Endometrial microvascular endothelial cells (primary cell): Measurements from ENCODE around the gene UBA52. TPM values are rescaled to one million over a fixed set of nuclear protein-coding genes. Genes with fewer than 3 reads are reported as not detected.
"Not testable (repeated sequence)": the region's sequence is repeated elsewhere in the genome, so short reads cannot be mapped to it uniquely, and the experiment has no call there.

ENCODE experiments used
- in situ Hi-C: cut with HindIII; loops from 2 replicates; pipeline ENCODE4 v1.10.0; 2017; ENCODE audit warnings: low sequenced_read_pairs, low pct_unique_long_range_greater_than_20kb; ENCODE audit errors: inconsistent ontology term
- total RNA-seq: library from RNA; depleted of rRNA; stranded (reverse); fragments of >200 nt; gene quantifications from one replicate; pipeline ENCODE4 v1.2.3, GENCODE V29; 2015; ENCODE audit errors: inconsistent ontology term

Gene UBA52
- total RNA-seq, 1 donor from 2014 or later, result 931 TPM

DNA sequence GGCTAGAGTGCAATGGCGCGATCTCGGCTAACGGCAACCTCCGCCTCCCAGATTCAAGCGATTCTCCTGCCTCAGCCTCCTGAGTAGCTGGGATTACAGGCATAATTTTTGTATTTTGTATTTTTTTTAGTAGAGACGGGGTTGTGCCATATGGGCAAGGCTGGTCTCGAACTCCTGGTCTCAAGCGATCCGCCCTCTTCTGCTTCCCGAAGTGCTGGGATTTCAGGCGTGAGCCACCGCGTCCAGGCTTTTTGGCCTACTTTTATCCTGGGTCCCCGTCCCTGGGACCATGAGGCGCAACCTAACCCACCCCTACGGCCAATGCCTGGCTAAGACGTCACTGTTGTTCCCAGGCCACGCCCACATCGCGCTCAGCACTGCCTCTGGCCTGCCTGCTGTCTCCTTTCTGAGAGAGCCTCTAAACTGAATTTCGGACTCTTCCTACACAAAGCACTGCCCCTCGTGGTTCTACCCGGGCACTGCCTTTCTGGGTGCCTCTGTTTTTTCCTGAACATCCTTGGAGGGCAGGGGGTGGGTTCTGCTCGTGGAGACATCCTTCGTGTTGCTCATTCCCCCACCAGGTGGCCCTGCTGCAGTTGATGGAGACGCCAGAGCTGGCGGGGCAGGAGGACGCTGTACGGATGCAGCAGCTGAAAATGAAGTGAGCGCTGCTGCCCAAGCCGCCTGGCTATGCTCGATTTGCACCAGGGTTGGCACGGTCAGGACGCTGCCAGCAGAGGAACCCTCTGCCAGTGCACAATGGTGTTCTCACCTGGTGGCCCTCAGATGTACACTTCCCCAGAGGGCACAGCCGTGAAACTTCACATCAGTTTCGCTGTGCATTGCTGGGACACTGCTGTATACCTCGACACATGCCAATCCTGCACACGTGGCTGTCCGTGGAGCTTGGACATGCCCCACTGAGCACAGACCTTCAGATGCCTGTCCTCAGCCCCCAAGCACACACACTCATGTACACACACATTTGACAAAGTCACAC lies 18.9 kb downstream of the UBA52 start:
- in situ Hi-C loops, result no loop called here

DNA sequence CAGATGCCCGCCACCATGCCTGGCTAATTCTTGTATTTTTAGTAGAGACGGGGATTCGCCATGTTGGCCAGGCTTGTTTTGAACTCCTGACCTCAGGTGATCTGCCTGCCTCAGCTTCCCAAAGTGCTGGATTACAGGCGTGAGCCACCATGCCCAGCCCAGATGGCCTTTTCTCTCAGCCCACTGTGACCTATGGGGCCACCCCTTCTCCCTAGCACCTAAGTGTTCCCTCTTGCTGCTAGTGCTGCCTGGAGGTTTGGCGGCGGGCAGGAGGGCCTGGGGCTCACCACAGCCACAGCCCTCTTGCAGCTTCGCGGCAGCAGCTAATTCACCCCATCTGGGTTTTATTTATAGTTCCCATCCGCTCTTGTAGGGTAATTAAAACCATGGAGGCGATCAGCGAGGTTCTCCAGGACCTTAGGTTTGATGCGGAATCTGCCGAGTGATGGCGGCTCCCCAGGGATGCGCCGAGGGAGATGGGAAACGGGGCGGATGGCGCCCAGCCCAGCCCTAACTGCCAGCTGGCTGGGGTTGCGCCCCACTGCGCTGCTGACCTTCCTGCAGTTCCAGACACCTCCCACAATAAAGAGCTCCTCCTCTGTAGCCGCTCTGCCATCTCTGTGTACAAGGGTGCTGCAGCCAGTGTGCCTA lies 20.2 kb downstream of the UBA52 start:
- in situ Hi-C loops, result no loop called here

DNA sequence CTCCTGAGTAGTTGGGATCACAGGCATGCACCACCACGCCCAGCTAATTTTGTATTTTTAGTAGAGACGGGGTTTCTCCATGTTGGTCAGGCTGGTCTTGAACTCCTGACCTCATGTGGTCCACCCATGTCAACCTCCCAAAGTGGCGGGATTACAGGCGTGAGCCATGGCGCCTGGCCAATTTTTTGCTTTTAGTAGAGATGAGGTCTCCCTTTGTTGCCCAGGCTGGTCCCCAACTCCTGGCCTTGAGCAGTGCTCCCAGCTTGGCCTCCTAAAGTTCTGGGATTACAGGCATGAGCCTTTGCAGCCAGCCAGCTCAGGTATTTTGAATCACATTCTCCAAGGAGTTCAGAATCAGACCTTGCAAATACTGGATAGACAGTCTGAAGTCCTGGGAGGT lies 21.1 kb downstream of the UBA52 start:
- in situ Hi-C loops, result not testable (repeated sequence)

DNA sequence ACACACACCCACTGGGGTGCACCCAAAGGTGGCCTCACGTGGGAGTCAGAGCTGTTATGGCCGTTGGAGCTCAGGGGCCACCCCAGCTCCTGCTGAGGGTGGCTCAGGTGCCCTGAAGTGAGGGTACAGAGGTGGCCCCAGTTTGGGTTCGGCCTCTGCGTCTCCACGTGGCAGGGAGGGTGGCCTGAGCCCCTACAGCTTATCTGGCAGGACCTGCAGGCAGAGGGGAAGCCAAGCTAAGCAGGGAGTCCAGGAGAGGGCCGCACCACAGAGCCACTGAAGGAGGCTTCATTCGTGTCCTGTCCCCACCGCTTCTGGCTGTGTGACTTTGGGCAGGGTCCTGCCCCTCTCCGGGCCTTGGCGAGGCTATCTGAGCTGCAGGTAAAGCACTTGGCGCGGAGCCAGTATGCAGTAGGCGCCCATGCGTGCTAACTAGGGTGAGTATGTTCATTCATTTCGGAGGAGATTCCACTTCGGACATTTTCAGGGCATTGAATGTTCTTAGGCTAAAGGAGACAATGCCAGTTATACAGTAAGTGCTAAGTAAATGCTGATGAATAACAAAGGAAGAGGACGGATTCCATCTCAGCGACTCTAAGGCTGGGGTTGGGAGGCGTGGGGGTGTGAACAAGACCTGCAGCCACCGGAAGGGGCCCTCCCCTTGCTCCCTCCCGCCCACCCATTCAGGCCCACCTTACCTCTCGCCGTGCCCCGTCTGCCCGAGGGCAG lies 21.9 kb downstream of the UBA52 start:
- in situ Hi-C loops, result no loop called here

DNA sequence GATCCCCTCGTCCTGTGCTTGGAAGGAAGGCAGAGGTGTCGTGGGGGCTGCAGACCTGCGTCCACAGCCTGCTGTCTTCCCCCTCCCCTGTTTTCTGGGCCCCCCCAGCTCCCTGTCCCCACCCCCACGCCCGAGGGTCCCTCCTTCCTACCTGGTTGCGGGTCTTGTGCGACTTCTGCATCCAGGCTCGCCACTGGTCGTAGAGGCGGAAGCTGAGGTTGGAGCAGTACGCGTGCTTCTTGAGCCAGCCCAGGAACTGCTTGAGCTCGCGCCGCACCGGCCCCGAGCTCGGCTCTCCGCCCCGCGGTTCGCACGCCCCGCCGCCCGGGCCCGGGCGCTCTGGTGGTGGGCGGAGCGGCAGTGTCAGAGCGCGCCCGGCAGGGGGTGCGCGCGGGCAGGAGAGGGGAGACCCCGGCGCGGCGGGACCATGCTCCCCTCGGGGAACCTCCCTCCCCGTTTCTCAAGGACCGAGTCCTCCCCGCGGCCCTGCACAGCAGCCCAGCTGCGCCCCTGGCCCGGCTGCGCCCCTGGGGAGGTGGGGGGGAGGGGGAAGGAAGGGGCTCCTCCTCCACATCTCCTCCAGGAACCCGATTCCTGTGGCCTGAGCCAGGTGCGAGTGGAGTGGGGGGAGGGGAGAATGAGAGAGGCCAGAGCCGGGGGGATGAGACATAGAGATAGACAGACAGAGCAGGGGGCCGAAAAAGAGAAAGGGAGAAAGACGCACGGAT lies 22.6 kb downstream of the UBA52 start:
- in situ Hi-C loops, result no loop called here

DNA sequence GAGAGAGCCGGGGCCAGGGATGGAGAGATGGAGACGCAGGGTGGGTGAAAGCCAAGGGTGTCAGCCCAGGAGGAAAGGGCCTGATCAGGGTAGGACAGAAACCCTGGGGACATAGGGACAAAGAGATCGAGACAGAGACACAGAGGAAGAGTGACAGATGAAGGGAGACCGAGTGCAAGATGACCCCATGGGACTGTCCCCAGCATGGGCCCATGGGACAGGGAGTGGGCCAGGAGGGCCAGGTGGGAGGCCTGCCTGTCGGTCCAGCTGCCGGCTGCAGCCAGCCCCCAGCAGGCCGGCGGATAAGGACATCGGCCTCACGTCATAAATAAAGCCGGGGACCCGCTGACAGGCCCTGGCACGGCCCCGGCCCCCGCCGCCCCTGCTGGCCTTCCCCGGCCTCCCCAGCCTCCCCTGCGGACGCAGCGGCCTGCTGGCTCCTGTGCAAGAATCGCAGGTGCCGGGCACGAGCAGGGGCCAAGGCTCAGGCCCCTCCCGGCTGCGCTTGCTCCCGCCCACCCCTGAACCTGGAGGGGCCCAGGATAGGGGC lies 23.2 kb downstream of the UBA52 start:
- in situ Hi-C loops, result no loop called here

DNA sequence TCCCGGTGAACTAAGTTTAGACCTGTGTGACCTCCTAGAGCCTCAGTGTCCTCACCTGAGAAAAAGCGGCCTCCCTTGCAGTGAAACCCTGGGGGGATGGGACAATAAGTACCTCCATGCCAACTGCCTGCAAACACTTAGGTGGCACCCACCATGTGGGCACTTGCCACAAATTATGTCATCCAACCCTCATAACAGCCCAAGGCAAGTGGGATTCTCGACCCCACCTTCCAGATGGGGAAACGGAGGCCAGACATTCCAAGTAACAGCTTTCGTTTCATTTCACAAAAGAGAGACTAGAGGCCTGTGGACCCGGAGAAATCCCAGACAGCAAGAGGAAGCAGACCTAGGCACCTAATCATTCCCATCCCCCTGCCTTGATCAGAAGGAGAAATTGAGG lies 23.8 kb downstream of the UBA52 start:
- in situ Hi-C loops, result no loop called here

DNA sequence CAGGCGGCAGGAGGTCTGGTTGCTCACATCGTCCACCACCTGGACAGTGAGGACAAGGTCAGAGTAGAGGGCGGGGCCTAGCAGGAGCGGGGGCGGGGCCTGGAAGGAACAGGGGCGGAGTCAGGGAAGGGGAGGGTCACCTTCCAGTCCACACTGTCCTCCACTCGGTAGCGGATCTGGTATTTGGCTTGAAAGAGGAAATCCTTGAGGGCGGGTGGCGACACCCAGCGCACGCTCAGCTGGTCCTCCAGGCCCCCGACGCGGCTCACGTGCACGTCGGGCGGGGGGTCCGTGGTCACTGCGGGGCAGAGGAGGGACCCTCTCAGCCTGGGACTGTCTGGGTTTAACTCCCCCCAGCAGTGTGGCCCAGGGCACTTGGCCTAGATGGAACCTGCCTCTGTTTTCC lies 25.1 kb downstream of the UBA52 start:
- in situ Hi-C loops, result no loop called here

DNA sequence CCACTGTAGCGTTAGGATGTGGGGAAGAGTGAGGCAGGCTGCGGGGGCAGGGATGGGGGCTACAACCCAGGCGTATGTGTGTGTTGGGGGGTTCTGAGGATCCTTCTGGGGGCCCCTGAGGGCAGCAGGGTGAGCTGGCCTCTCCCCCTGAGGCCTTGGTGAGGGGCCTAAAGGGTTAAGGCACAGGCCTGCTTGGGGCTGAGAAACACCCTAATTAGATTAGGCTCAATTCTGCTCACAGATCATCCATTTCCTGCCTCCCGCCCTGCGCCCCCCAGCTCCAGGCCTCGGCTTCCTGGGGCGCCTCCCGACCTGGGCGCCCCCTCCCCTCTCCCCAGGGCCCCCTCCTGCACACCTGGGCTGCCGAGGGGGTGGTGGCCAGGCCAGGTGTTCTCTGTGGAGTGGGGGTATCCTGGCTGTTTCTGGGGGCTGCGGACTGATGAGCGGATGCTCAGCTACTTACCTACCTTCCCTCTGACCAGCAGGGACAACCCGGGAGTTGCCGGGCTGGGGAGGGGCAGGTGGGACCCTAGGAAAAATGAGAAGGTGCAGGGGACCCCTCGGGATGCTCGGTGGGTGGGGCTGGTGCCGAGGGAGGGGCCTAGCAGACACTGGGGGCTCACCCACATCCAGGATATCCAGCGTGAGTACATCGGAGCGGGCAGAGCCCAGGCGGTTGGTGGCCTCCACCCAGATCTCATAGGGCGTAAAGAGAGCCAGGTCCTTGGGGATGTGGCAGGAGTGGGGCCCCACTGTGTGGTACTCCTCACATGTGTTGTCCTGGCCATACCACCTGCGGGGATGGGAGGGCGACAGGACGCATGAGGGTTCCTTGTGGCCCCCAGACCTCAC lies 26.4 kb downstream of the UBA52 start:
- in situ Hi-C loops, result no loop called here

DNA sequence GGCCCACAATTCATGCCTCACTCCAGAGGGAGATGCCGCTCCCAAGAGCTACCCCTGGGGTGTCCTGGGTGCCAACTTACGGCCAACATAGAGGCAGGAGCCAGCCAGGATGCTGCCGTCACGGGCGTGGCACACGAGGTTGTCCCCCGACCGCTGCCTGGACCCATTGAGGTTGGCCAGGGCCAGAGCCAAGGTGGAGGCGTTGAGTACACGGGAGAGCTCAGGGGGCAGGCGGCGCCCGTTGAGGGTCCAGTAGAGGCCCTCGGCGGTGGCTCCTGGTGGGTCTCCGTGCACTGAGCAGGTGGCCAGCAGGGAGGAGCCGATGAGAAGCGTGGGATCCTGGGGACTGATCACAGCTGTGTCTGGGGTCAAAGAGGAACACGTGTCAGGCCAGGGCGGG lies 27.8 kb downstream of the UBA52 start:
- in situ Hi-C loops, result no loop called here

DNA sequence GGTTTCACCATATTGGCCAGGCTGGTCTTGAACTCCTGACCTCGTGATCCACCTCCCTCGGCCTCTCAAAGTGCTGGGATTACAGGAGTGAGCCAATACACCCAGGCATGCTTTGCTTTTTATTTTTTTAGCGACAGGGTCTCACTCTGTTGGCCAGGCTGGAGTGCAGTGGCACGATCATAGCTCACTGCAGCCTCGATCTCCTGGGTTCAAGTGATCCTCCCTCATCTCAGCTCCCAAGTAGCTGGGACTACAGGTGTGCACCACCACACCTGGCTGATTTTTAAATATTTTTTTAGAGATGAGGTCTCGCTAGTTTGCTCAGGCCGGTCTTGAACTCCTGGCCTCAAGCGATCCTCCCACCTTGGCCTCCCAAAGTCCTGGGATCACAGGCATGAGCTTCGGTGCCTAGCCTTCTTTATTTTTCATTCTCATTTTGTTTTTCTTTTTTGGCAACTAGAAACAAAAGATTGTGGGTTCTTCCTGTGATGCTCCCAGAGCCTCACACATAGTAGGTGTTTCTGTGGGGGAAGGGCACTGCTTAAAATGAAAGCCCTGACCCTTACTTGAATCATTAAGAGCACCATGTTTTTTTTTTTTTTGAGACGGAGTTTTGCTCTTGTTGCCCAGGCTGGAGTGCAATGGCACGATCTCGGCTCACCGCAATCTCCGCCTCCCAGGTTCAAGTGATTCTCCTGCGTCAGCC lies 29.2 kb downstream of the UBA52 start:
- in situ Hi-C loops, result not testable (repeated sequence)

DNA sequence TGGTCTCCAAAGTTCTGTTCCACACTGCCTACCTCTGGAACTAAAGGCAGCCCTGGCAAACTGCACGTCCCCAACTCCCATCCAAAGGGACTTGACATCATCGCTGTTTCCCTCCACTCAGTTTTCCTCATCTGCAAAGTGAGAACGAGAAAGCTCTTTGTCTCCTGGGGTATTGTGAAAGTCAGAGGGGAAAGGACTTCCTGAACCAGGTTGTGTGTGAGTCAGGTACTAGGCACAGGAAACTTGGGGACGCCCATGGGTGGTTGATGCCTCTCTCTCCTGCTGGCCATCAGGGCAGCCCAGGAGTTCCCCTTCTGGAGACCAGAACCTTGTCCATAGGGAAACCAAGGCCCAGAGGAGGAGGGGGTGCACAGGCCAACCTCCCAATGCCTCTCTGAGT lies 30.2 kb downstream of the UBA52 start:
- in situ Hi-C loops, result no loop called here

DNA sequence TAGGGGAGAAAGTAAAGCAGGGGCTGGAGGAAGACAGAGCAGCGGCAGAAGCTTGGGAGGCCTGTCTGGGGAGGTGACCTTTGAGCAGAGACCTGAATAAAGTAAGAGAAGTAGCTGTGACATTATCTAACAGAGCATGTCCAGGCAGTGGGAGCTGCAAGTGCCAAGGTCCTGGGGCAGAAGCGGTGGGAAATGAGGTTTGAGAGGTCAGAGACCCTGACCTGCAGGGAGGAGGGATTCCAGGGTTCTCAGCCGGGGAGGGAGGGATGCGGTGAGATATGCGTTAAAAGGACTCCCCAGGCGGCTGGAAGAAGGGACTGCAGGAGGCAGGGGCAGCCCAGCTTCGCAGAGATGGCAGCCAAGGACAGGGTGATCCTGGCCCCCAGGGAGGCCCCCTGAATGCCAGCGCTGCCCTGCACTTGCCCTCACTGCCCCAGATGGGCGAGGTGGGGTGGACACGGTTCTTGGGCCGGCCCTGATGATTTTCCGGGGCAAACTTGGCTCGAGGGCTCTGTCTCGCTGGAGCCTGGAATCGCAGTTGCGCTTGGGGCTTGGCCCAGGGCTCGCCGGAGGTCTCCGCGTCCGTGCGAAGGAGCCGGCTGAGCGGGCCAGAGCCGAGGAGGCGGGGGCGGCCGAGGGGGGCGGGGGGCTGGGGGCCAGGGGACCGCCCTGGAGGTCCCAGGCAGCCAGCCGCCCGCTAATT lies 31.7 kb downstream of the UBA52 start:
- in situ Hi-C loops, result no loop called here

DNA sequence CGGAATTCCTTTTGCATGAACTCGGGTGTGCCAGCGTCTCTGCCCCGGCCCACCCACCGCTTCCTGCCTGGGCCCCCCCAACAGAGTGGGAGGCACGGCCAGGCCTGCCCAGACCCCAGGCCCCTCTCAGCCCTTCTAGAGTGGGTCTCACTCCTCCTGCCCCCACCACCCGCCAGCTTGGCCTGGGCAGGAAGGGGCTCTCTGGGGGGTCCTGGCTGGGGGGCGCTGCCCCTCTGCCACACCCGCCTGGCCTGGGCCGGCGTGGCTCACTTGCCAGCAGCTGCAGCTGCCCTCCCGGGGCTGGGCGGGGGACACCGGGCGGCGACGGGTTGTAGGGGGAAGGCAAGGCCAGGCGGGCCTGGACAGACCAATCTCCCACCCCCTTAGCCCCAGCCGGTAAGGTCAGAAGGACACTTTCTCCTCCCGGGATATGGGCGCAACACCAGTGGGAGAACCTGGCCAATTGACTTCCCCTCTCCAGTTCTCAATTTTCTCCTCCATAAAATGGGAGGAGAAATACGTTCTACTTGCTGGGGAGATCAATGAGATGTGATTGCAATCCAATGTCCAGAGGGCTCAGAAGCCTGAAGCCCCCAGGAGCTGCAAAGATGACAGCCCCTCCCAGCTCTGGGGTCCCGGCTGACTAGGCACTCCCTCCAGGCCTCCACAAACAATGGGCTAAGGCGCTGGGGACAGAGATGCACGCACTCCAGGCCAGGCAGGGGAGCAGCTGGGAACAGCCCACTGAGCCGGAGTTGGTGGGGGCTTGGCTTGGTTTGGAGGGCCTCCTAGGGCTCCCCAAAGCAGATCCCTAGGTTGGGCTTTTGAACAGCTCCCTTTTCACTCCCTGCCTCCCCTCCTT lies 32.5 kb downstream of the UBA52 start:
- in situ Hi-C loops, result no loop called here

DNA sequence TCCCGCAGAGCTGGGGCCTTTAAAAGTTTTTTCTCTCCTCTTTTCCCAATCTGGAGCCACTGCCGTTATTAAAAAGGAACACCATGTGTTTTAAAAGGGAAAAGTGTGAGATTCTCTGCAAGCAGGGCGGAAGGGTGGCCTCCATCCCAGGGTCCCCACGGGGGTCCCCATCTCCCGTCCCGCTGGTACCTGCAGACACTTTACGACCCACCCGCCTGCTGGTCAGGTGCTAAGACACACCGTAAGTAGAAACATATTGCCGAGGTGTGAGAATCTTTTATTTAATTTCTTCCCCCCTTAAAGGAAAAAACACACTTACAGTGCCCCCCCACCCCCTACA lies 33.1 kb downstream of the UBA52 start:
- in situ Hi-C loops, result no loop called here

DNA sequence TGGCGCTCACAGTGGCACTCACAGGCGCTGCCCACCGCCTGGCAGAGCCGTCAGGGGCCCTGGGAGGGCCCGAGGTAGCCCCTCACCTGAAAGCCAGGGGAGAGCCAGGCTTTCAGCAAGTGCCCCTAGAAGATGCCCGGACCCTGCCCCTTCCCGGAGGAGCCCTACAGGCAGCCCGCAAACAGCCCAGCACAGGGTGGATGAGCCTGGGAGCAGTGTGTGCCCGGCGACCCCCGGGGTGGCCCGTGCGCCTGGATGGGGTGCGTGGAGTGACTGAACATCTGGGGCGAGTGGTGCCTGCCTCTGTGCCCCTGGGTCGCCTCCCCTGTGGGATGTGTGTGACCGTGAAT lies 33.5 kb downstream of the UBA52 start:
- in situ Hi-C loops, result no loop called here
